Measurements from ENCODE around the gene GMCL1. TPM values are rescaled to one million over a fixed set of nuclear protein-coding genes. Genes with fewer than 3 reads are reported as not detected.
A peak's percentile ranks its signal among the peaks of the same experiment; 100 is the strongest.
"Not testable (repeated sequence)": the region's sequence is repeated elsewhere in the genome, so short reads cannot be mapped to it uniquely, and the experiment has no call there.

The GMCL1 gene
- total RNA-seq, 1 donor: 9.7 TPM

GRCh38 chr2:69889302-69889701 is 59.8 kb downstream of the GMCL1 start:
- TF ChIP-seq CTCF (IDR thresholded peaks at IDR 0.05; ENCODE audit: insufficient read depth, low read length): no peak
- no peak for DNase-seq (ENCODE audit: low read depth)

GRCh38 chr2:69890881-69891280 is 61.4 kb downstream of the GMCL1 start:
- TF ChIP-seq CTCF (IDR thresholded peaks at IDR 0.05; ENCODE audit: insufficient read depth, low read length): no peak
- no peak overlapping the region for H3K4me3 ChIP-seq (ENCODE audit: low read depth, low read length)

More at GRCh38 chr2:69889302-69889701, 59.8 kb downstream of the GMCL1 start:
- H3K4me3 ChIP-seq (ENCODE audit: low read depth, low read length): no peak overlapping the region

GRCh38 chr2:69892838-69893424 is 63.5 kb downstream of the GMCL1 start:
- not testable (repeated sequence) for DNase-seq (ENCODE audit: low read depth); H3K4me3 ChIP-seq (ENCODE audit: low read depth, low read length)

More at GRCh38 chr2:69890881-69891280, 61.4 kb downstream of the GMCL1 start:
- no peak for DNase-seq (ENCODE audit: low read depth)

- TF ChIP-seq CTCF (IDR thresholded peaks at IDR 0.05; ENCODE audit: insufficient read depth, low read length): no peak
- peak; percentile 88 for DNase-seq (ENCODE audit: low read depth)
- peak within 1 kb of the TSS; percentile 83 for H3K4me3 ChIP-seq (ENCODE audit: low read depth, low read length)
Observed at GRCh38 chr2:69893684-69894551, 64.5 kb downstream of the GMCL1 start, which contains the start of gene SNRNP27. TSS of gene SNRNP27 (plus strand) at chr2:69893956. CDS start at chr2:69893985, 29 bp downstream.

GRCh38 chr2:69894737-69895136 is 65.3 kb downstream of the GMCL1 start:
- DNase-seq (ENCODE audit: low read depth): not testable (repeated sequence)

GRCh38 chr2:69902213-69902922 is 72.9 kb downstream of the GMCL1 start:
- TF ChIP-seq CTCF (IDR thresholded peaks at IDR 0.05; ENCODE audit: insufficient read depth, low read length): no peak
- no peak overlapping the region for H3K4me3 ChIP-seq (ENCODE audit: low read depth, low read length)
- DNase-seq (ENCODE audit: low read depth): no peak

More at GRCh38 chr2:69894737-69895136, 65.3 kb downstream of the GMCL1 start:
- peak overlapping the region; percentile 83 for H3K4me3 ChIP-seq (ENCODE audit: low read depth, low read length)

GRCh38 chr2:69907216-69907615 is 77.8 kb downstream of the GMCL1 start:
- DNase-seq (ENCODE audit: low read depth): no peak
- no peak overlapping the region for H3K4me3 ChIP-seq (ENCODE audit: low read depth, low read length)
- TF ChIP-seq CTCF (IDR thresholded peaks at IDR 0.05; ENCODE audit: insufficient read depth, low read length): no peak
